HG03280 (cell line): ENCODE measurements around the gene IL1RL2.

Source experiments
- ATAC-seq: cut with Tn5 transposase; IDR thresholded peaks from one replicate; pipeline ENCODE4 v1.9.1; 2021; ENCODE audit warnings: mild to moderate bottlenecking, moderate library complexity; ENCODE audit not compliant: unreplicated experiment

IL1RL2 gene

GRCh38 chr2:102158011-102158755 is 28.6 kb upstream of the IL1RL2 start:
- ATAC-seq = no peak

GRCh38 chr2:102159295-102159694 is 27.5 kb upstream of the IL1RL2 start:
- ATAC-seq = no peak

GRCh38 chr2:102166189-102166845 is 20.5 kb upstream of the IL1RL2 start:
- ATAC-seq = no peak

- no peak for ATAC-seq
These were observed 18.6 kb upstream of the IL1RL2 start for GRCh38 chr2:102168026-102168771.

- ATAC-seq = no peak
These were observed 14.9 kb upstream of the IL1RL2 start for GRCh38 chr2:102171946-102172345.

- ATAC-seq = no peak
These were observed 14.1 kb upstream of the IL1RL2 start for GRCh38 chr2:102172745-102173144.

GRCh38 chr2:102176172-102176571 is 10.7 kb upstream of the IL1RL2 start:
- ATAC-seq = no peak

GRCh38 chr2:102177814-102178478 is 8.9 kb upstream of the IL1RL2 start:
- ATAC-seq = no peak

- no peak for ATAC-seq
These were observed 7.8 kb upstream of the IL1RL2 start for GRCh38 chr2:102179061-102179460.

- ATAC-seq = no peak
These were observed 6.8 kb upstream of the IL1RL2 start for GRCh38 chr2:102179788-102180686.

GRCh38 chr2:102180687-102180999 is 6.2 kb upstream of the IL1RL2 start:
- no peak for ATAC-seq

GRCh38 chr2:102181376-102181775 is 5.4 kb upstream of the IL1RL2 start:
- no peak for ATAC-seq

GRCh38 chr2:102181919-102182635 is 4.7 kb upstream of the IL1RL2 start:
- no peak for ATAC-seq

- ATAC-seq = no peak
These were observed 2.8 kb upstream of the IL1RL2 start for GRCh38 chr2:102184018-102184417.

GRCh38 chr2:102184568-102184967 is 2.3 kb upstream of the IL1RL2 start:
- no peak for ATAC-seq

- ATAC-seq = no peak
These were observed 1.5 kb upstream of the IL1RL2 start for GRCh38 chr2:102185347-102185746.

GRCh38 chr2:102187496-102188150 is 800 bp downstream of the IL1RL2 start:
- no peak for ATAC-seq

- ATAC-seq = no peak
These were observed 3.7 kb downstream of the IL1RL2 start for GRCh38 chr2:102190430-102191107.

GRCh38 chr2:102191501-102191900 is 4.7 kb downstream of the IL1RL2 start:
- ATAC-seq = no peak
